Measurements from ENCODE around the gene PLEKHM1. TPM values are rescaled to one million over a fixed set of nuclear protein-coding genes. Genes with fewer than 3 reads are reported as not detected.

The PLEKHM1 gene
- total RNA-seq, 1 donor from 2014 or later = 62.4 TPM

GRCh38 chr17:45436161-45436560 lies 54.4 kb downstream of the PLEKHM1 start:
- CTCF ChIA-PET = no interaction called here
- H3K9me3 Mint-ChIP-seq = no peaks in the 10 kb centered on the region
- H3K4me3 Mint-ChIP-seq = no peak overlapping the region
- H3K4me1 Mint-ChIP-seq = peaks cover 21% of the 10 kb centered on the region
- H3K36me3 Mint-ChIP-seq (ENCODE audit: low read depth) = peaks cover 37% of the 10 kb centered on the region
- ATAC-seq (ENCODE audit: low read depth) (no peak), DNase-seq (no peak)
- H3K27ac Mint-ChIP-seq = no peak overlapping the region
- H3K27me3 Mint-ChIP-seq = no peaks in the 10 kb centered on the region
- POLR2A ChIA-PET = no interaction called here
- intact Hi-C loops (cut with micrococcal nuclease) = no loop called here
- no peak for TF ChIP-seq CTCF (IDR thresholded peaks at IDR 0.05)

GRCh38 chr17:45435481-45435880 lies 55.0 kb downstream of the PLEKHM1 start:
- intact Hi-C loops (cut with micrococcal nuclease) = no loop called here
- Mint-ChIP-seq H3K9me3 (no peaks in the 10 kb centered on the region), H3K4me3 (no peak overlapping the region), H3K27ac (peak overlapping the region; percentile 24), H3K36me3 (ENCODE audit: low read depth) (peaks cover 37% of the 10 kb centered on the region), H3K27me3 (no peaks in the 10 kb centered on the region), H3K4me1 (peaks cover 21% of the 10 kb centered on the region)
- TF ChIP-seq CTCF (IDR thresholded peaks at IDR 0.05) = no peak
- no peak for DNase-seq
- CTCF ChIA-PET = no interaction called here
- ATAC-seq (ENCODE audit: low read depth) = no peak
- POLR2A ChIA-PET = no interaction called here

GRCh38 chr17:45433159-45433535 lies 57.4 kb downstream of the PLEKHM1 start:
- peaks cover 22% of the 10 kb centered on the region for H3K36me3 Mint-ChIP-seq (ENCODE audit: low read depth)
- H3K9me3 Mint-ChIP-seq = no peaks in the 10 kb centered on the region
- H3K27ac Mint-ChIP-seq = no peak overlapping the region
- H3K4me1 Mint-ChIP-seq = peaks cover 33% of the 10 kb centered on the region
- no peak for DNase-seq
- no peak for ATAC-seq (ENCODE audit: low read depth)
- CTCF ChIA-PET = no interaction called here
- POLR2A ChIA-PET = interaction anchor here (0.5 to 0.8 kb wide), 4 partner anchors 23 to 114 kb away, joined by 3 to 9 read pairs (median 4); no protein-coding TSS in a partner anchor
- H3K4me3 Mint-ChIP-seq = peak overlapping the region; percentile 38
- no peak for TF ChIP-seq CTCF (IDR thresholded peaks at IDR 0.05)
- no peaks in the 10 kb centered on the region for H3K27me3 Mint-ChIP-seq
- intact Hi-C loops (cut with micrococcal nuclease) = no loop called here

- no peak for TF ChIP-seq CTCF (IDR thresholded peaks at IDR 0.05)
- DNase-seq = no peak
- H3K27me3 Mint-ChIP-seq = no peaks in the 10 kb centered on the region
- ChIA-PET CTCF (no interaction called here), POLR2A (interaction anchor here (0.5 to 1.3 kb wide), 6 partner anchors 23 to 207 kb away, joined by 3 to 9 read pairs (median 3); no protein-coding TSS in a partner anchor)
- H3K4me3 Mint-ChIP-seq = peak within 1 kb of the TSS; percentile 83
- peaks cover 38% of the 10 kb centered on the region for H3K4me1 Mint-ChIP-seq
- no peaks in the 10 kb centered on the region for H3K9me3 Mint-ChIP-seq
- ATAC-seq (ENCODE audit: low read depth) = no peak
- peaks cover 17% of the 10 kb centered on the region for H3K36me3 Mint-ChIP-seq (ENCODE audit: low read depth)
- intact Hi-C loops (cut with micrococcal nuclease) = no loop called here
- no peak within 1 kb of the TSS for H3K27ac Mint-ChIP-seq
Measured at GRCh38 chr17:45432405-45433158, 57.9 kb downstream of the PLEKHM1 start, which contains the start of gene ARHGAP27. Gene ARHGAP27 (minus strand): TSS chr17:45432870. CDS start chr17:45430279, 2,591 bp downstream.

- peak overlapping the region; percentile 83 for H3K4me3 Mint-ChIP-seq
- peaks cover 40% of the 10 kb centered on the region for H3K4me1 Mint-ChIP-seq
- no peaks in the 10 kb centered on the region for H3K9me3 Mint-ChIP-seq
- H3K27ac Mint-ChIP-seq = no peak overlapping the region
- DNase-seq (peak; percentile 66), ATAC-seq (ENCODE audit: low read depth) (peak; percentile 52)
- H3K36me3 Mint-ChIP-seq (ENCODE audit: low read depth) = peaks cover 10% of the 10 kb centered on the region
- ChIA-PET CTCF (no interaction called here), POLR2A (interaction anchor here (0.9 to 1.3 kb wide), 4 partner anchors 18 to 206 kb away, joined by 3 to 5 read pairs (median 3); no protein-coding TSS in a partner anchor)
- intact Hi-C loops (cut with micrococcal nuclease) = no loop called here
- H3K27me3 Mint-ChIP-seq = no peaks in the 10 kb centered on the region
- TF ChIP-seq CTCF (IDR thresholded peaks at IDR 0.05) = no peak
Measured at GRCh38 chr17:45431531-45432404, 58.8 kb downstream of the PLEKHM1 start.
